ENCODE data around the gene LPP. TPM values are rescaled to one million over a fixed set of nuclear protein-coding genes. Genes with fewer than 3 reads are reported as not detected.

The LPP gene
- total and polyA plus RNA-seq, 2 of the 13 experiments (the other 11 are each of a cell fraction or from before 2014, with no cell fraction given): 19.2 to 29.9 TPM

GRCh38 chr3:188712248-188712924, 558.4 kb downstream of the LPP start (continued):
- TF ChIP-seq ZNF672 (CRISPR knock-in tag; IDR thresholded peaks at IDR 0.05) (no peak), ZNF225 (CRISPR knock-in tag; IDR thresholded peaks at IDR 0.05) (no peak), MLLT10 (CRISPR knock-in tag; IDR thresholded peaks at IDR 0.05) (no peak), RAD51 (IDR thresholded peaks at IDR 0.05; ENCODE audit: borderline replicate concordance) (no peak), EP300 (IDR thresholded peaks at IDR 0.05; ENCODE audit: low read depth in 2 of 2, low read length in 2 of 2) (peak in 1 of 2 experiments; percentile 64; a peak in 2 of 4 replicates), EP300 (CRISPR knock-in tag; IDR thresholded peaks at IDR 0.05; ENCODE audit: borderline replicate concordance) (peak; percentile 72), USF2 (IDR thresholded peaks at IDR 0.05; ENCODE audit: low read depth, low read length) (no peak), USF2 (CRISPR knock-in tag; IDR thresholded peaks at IDR 0.05; ENCODE audit: borderline replicate concordance) (no peak), BATF2 (CRISPR knock-in tag; IDR thresholded peaks at IDR 0.05) (no peak), DNMT3B (CRISPR knock-in tag; conservative IDR thresholded peaks at IDR 0.05) (no peak), JDP2 (CRISPR knock-in tag; IDR thresholded peaks at IDR 0.05; ENCODE audit: borderline replicate concordance) (no peak), NFYC (CRISPR knock-in tag; IDR thresholded peaks at IDR 0.05) (no peak), ZMYM2 (CRISPR knock-in tag; IDR thresholded peaks at IDR 0.05) (no peak), MED1 (CRISPR knock-in tag; IDR thresholded peaks at IDR 0.05) (peak; percentile 87), RCOR2 (CRISPR knock-in tag; IDR thresholded peaks at IDR 0.05) (peak; percentile 86), REL (CRISPR knock-in tag; conservative IDR thresholded peaks at IDR 0.05) (no peak), MZF1 (CRISPR knock-in tag; IDR thresholded peaks at IDR 0.05; ENCODE audit: borderline replicate concordance) (no peak), CREBL2 (CRISPR knock-in tag; IDR thresholded peaks at IDR 0.05; ENCODE audit: borderline replicate concordance) (no peak), FIP1L1 (IDR thresholded peaks at IDR 0.05; ENCODE audit: borderline replicate concordance, insufficient read depth, low read depth, low read length) (no peak), MYC (CRISPR knock-in tag; IDR thresholded peaks at IDR 0.05; ENCODE audit: borderline replicate concordance) (no peak), CC2D1A (CRISPR knock-in tag; IDR thresholded peaks at IDR 0.05) (no peak), CEBPZ (IDR thresholded peaks at IDR 0.05; ENCODE audit: low read length) (no peak), STAT5B (CRISPR knock-in tag; IDR thresholded peaks at IDR 0.05) (no peak), ZNF549 (CRISPR knock-in tag; IDR thresholded peaks at IDR 0.05) (no peak), HNRNPK (IDR thresholded peaks at IDR 0.05; ENCODE audit: low read depth, low read length, poor library complexity, severe bottlenecking) (no peak), XBP1 (CRISPR knock-in tag; IDR thresholded peaks at IDR 0.05) (no peak)
